Activated CD8-positive, alpha-beta T cell treated with anti-CD3 and anti-CD28 coated beads for 36 hours (primary cell): ENCODE measurements around the gene ARRB1. TPM values are rescaled to one million over a fixed set of nuclear protein-coding genes. Genes with fewer than 3 reads are reported as not detected.

Experiments
- ATAC-seq: fragments of 200-7000 bp; cut with Tn5 transposase; one replicate; pipeline ENCODE4 v1.10.0; 2021; ENCODE audit warnings: mild to moderate bottlenecking, moderate library complexity
- CTCF ChIA-PET: fragments of 350-600 bp; sonication (Branson Sonifier 250); formaldehyde crosslinking; loops from one replicate; lab custom pipeline; 2021; ENCODE audit warnings: antibody characterized with exemption; lab: Charles Lee
- POLR2A ChIA-PET: fragments of 350-600 bp; sonication (Branson Sonifier 250); formaldehyde crosslinking; loops from one replicate; lab custom pipeline; 2021; ENCODE audit warnings: antibody characterized with exemption; lab: Charles Lee
- DNase-seq: peaks from one replicate; pipeline ENCODE4 v3.0.0-alpha.2; 2020
- H3K27ac Mint-ChIP-seq: one replicate; pipeline ENCODE4 v1.8.0; 2021; ENCODE audit warnings: mild to moderate bottlenecking, mixed read lengths
- H3K27me3 Mint-ChIP-seq: one replicate; pipeline ENCODE4 v1.8.0; 2021; ENCODE audit warnings: mixed read lengths
- H3K36me3 Mint-ChIP-seq: one replicate; pipeline ENCODE4 v1.8.0; 2021; ENCODE audit warnings: low read depth, mixed read lengths
- H3K4me1 Mint-ChIP-seq: one replicate; pipeline ENCODE4 v1.8.0; 2021; ENCODE audit warnings: low read depth, mixed read lengths
- H3K4me3 Mint-ChIP-seq: one replicate; pipeline ENCODE4 v1.8.0; 2021; ENCODE audit warnings: mild to moderate bottlenecking, moderate library complexity, mixed read lengths
- H3K9me3 Mint-ChIP-seq: one replicate; pipeline ENCODE4 v1.8.0; 2021; ENCODE audit warnings: mixed read lengths
- intact Hi-C: fragments of 100-400 bp; cut with micrococcal nuclease; formaldehyde crosslinking; loops from one replicate; pipeline ENCODE4 v1.10.0; 2022
- total RNA-seq, 2 experiments: library from RNA; stranded (reverse); gene quantifications; one replicate each; pipeline ENCODE4 v1.2.3, GENCODE V29; 2021
- TF ChIP-seq, protein P1 (sequence below): fragments of 200-600 bp; IDR thresholded peaks from one replicate; pipeline ENCODE4 v1.8.0; 2022; ENCODE audit warnings: antibody characterized with exemption, mild to moderate bottlenecking

Gene ARRB1
- total RNA-seq, 2 experiments from 2014 or later, result 16.2 to 18.8 TPM

- H3K36me3 Mint-ChIP-seq, result no peaks in the 10 kb centered on the region
- POLR2A ChIA-PET, result no interaction called here
- no peak overlapping the region for H3K4me3 Mint-ChIP-seq
- H3K27me3 Mint-ChIP-seq, result no peaks in the 10 kb centered on the region
- intact Hi-C loops, result no loop called here
- DNase-seq (no peak), ATAC-seq (no peak)
- H3K4me1 Mint-ChIP-seq, result peaks cover 5% of the 10 kb centered on the region
- CTCF ChIA-PET, result interaction anchor here (0.6 to 1.1 kb wide), 3 partner anchors 33 to 334 kb away, joined by 3 to 4 read pairs (median 3); no protein-coding TSS in a partner anchor
- TF ChIP-seq, protein P1, sequence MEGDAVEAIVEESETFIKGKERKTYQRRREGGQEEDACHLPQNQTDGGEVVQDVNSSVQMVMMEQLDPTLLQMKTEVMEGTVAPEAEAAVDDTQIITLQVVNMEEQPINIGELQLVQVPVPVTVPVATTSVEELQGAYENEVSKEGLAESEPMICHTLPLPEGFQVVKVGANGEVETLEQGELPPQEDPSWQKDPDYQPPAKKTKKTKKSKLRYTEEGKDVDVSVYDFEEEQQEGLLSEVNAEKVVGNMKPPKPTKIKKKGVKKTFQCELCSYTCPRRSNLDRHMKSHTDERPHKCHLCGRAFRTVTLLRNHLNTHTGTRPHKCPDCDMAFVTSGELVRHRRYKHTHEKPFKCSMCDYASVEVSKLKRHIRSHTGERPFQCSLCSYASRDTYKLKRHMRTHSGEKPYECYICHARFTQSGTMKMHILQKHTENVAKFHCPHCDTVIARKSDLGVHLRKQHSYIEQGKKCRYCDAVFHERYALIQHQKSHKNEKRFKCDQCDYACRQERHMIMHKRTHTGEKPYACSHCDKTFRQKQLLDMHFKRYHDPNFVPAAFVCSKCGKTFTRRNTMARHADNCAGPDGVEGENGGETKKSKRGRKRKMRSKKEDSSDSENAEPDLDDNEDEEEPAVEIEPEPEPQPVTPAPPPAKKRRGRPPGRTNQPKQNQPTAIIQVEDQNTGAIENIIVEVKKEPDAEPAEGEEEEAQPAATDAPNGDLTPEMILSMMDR, result no peak
- no peak overlapping the region for H3K27ac Mint-ChIP-seq
- H3K9me3 Mint-ChIP-seq, result no peaks in the 10 kb centered on the region
These were observed 37.8 kb downstream of the ARRB1 start for GRCh38 chr11:75313513-75314272.

DNA sequence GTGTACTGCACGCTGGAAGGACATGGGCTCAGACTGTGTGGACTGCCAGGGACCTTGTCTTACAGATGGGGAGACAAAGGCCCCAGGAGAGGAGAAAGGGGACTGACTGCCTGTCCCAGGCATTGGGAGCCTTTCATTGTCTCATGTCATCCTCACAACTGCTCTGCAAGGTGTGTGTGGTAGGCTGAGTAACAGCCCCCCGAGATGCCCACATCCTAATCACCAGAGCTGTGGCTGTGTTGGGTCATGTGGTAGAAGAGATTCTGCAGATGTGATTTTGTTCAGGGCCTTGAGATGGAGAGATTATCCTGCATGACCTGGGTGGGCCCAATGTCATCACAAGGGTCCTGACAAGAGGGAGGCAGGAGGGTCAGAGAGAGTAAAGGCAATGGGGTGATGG is 39.1 kb downstream of the ARRB1 start:
- peaks cover 5% of the 10 kb centered on the region for H3K4me1 Mint-ChIP-seq
- H3K4me3 Mint-ChIP-seq, result no peak overlapping the region
- H3K9me3 Mint-ChIP-seq, result no peaks in the 10 kb centered on the region
- no peaks in the 10 kb centered on the region for H3K36me3 Mint-ChIP-seq
- H3K27me3 Mint-ChIP-seq, result no peaks in the 10 kb centered on the region
- ChIA-PET POLR2A (no interaction called here), CTCF (no interaction called here)
- intact Hi-C loops, result no loop called here
- DNase-seq (no peak), ATAC-seq (no peak)
- TF ChIP-seq, protein P1, result no peak
- no peak overlapping the region for H3K27ac Mint-ChIP-seq

DNA sequence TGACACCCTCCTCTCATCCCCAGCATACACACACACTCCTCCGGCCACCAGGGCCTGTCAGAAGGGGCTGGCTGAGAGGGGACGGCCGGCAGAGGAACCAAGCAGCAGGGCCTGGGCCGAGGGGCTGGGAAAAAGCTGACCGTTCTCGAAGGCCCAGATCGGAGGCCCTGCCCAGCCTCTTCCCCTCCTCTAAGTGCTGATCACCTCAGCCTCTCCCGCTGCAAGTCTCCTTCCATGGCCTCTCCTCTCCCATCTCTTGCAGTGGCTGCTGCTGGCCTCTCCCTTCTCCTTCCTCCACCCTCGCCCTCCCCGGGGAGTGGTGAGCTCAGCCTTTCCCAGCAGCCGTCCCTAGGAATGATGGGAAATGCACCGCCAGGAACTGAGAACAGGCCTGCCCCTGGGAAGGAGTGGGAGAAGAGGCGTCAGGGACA is 39.6 kb downstream of the ARRB1 start:
- H3K4me1 Mint-ChIP-seq, result peaks cover 5% of the 10 kb centered on the region
- no peak for ATAC-seq
- intact Hi-C loops, result no loop called here
- ChIA-PET CTCF (no interaction called here), POLR2A (interaction anchor here (0.5 to 1.2 kb wide), 2 partner anchors 10 to 43 kb away, joined by 3 to 4 read pairs; no protein-coding TSS in a partner anchor)
- no peaks in the 10 kb centered on the region for H3K9me3 Mint-ChIP-seq
- H3K36me3 Mint-ChIP-seq, result no peaks in the 10 kb centered on the region
- H3K4me3 Mint-ChIP-seq, result no peak overlapping the region
- no peaks in the 10 kb centered on the region for H3K27me3 Mint-ChIP-seq
- TF ChIP-seq, protein P1, result no peak
- DNase-seq, result no peak
- no peak overlapping the region for H3K27ac Mint-ChIP-seq

DNA sequence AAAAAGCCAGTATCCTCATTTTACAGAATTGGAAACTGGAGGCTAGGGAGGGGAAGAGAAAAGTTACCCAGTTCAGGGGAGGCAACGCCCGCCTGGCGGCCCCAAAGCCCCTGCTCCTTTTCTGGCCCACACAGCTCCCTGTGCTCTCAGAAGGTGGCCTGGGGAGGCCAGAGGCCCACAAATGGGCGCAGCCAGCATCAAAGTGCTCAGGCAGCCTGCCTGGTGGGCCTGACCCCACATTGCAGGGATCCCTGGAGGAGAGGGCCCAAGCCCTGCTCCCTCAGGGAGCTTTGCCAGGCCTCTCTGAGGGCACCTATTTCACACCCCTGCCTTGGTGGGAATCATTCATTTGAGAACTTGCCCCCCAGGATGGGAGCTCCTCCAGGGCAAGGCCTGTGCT is 42.5 kb downstream of the ARRB1 start:
- no peak overlapping the region for H3K27ac Mint-ChIP-seq
- POLR2A ChIA-PET, result interaction anchor here (1.1 kb wide), 1 partner anchor 9 kb away, joined by 3 read pairs; no protein-coding TSS in a partner anchor

More for the DNA sequence above, 42.5 kb downstream of the ARRB1 start:
- ATAC-seq (no peak), DNase-seq (no peak)
- intact Hi-C loops, result no loop called here
- Mint-ChIP-seq H3K4me1 (no peaks in the 10 kb centered on the region), H3K9me3 (no peaks in the 10 kb centered on the region), H3K4me3 (no peak overlapping the region), H3K27me3 (no peaks in the 10 kb centered on the region), H3K36me3 (no peaks in the 10 kb centered on the region)
- CTCF ChIA-PET, result interaction anchor here (1.2 kb wide), 1 partner anchor 79 kb away, joined by 4 read pairs; no protein-coding TSS in a partner anchor
- TF ChIP-seq, protein P1, result no peak
